ACHN (cell line): ENCODE measurements around the gene KCP.
A peak's percentile ranks its signal among the peaks of the same experiment; 100 is the strongest.

ENCODE experiments used
- DNase-seq: peaks from one replicate; pipeline ENCODE4 v3.0.0-alpha.2; 2015
- in situ Hi-C: cut with HindIII; loops from 2 replicates; pipeline ENCODE4 v1.10.0; 2017; ENCODE audit warnings: low sequenced_read_pairs, low pct_ligation_motif_present, low pct_unique_long_range_greater_than_20kb

Gene KCP

DNA sequence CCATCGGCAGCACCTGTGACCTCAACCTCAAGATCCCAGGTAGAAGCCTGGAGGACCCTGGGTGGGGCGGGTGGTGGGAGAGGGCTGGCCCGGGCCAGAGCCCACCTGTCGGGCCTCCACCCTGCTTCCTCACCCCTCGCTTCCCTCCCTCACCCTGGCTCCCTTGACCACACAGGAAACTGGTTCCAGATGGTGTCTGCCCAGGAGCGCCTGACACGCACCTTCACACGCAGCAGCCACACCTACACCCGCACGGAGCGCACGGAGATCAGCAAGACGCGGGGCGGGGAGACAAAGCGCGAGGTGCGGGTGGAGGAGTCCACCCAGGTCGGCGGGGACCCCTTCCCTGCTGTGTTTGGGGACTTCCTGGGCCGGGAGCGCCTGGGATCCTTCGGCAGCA lies 56.7 kb downstream of the KCP start:
- in situ Hi-C loops, result no loop called here

DNA sequence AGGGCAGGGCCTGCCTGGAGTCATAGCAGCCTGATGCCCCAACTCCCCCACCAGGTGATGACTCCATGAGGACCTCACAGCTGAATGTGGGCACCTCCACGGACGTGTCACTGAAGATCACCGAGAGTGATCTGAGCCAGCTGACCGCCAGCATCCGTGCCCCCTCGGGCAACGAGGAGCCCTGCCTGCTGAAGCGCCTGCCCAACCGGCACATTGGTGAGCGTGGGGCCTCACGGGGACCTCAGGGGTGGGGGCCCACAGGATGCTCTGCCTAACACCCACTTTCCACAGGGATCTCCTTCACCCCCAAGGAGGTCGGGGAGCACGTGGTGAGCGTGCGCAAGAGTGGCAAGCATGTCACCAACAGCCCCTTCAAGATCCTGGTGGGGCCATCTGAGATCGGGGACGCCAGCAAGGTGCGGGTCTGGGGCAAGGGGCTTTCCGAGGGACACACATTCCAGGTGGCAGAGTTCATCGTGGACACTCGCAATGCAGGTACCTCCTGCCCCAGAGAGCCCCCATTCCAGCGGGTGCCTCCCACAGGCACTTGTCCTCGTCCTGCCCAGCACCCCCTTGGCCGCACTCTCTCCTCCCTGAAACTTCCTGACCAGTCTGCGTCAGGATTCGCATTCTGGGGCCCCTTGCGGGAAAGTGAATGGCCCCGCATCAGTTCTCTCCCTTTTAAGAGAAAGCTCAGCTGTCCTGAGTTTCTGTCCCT lies 57.8 kb downstream of the KCP start:
- no peak for DNase-seq
- in situ Hi-C loops, result no loop called here

More for the DNA sequence above, 56.7 kb downstream of the KCP start:
- no peak for DNase-seq

DNA sequence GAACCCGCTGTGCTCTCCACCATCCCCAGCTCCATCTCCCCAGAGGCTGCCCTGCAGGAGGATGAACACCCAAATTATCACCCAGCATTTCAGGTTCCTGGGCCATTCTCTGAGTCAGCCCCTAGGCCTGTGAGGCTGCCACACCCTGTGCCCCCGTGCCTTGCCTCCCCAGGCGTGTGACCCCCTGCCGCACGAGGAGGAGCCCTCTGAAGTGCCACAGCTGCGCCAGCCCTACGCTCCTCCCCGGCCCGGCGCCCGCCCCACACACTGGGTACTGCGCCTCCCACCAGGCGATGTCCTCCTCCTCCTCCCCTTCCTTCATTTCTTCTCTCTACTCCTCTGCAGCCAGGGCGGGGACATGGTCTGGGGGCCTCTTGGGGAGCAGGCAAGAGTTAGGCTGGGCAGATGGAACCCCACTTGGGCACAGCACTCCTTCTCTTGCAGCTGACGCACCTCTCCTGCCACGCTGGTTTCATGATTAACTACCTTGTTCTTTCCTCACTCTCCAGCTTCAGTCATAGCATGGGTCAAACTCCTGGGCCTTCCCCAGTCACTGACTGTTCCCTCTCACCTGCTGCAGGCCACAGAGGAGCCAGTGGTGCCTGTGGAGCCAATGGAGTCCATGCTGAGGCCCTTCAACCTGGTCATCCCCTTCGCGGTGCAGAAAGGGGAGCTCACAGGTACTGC lies 60.6 kb downstream of the KCP start:
- in situ Hi-C loops, result no loop called here
- DNase-seq, result peak; percentile 78

DNA sequence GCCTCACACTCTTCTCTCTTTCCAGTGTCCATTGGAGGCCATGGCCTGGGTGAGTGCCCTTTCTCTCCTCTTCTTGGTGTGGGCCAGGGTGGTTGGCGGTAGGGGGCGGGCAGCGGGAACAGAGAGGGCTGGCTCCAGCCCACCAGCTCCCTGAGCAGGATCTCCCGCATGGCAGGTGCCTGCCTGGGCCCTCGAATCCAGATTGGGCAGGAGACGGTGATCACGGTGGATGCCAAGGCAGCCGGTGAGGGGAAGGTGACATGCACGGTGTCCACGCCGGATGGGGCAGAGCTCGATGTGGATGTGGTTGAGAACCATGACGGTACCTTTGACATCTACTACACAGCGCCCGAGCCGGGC lies 61.4 kb downstream of the KCP start:
- DNase-seq, result no peak
- in situ Hi-C loops, result no loop called here

DNA sequence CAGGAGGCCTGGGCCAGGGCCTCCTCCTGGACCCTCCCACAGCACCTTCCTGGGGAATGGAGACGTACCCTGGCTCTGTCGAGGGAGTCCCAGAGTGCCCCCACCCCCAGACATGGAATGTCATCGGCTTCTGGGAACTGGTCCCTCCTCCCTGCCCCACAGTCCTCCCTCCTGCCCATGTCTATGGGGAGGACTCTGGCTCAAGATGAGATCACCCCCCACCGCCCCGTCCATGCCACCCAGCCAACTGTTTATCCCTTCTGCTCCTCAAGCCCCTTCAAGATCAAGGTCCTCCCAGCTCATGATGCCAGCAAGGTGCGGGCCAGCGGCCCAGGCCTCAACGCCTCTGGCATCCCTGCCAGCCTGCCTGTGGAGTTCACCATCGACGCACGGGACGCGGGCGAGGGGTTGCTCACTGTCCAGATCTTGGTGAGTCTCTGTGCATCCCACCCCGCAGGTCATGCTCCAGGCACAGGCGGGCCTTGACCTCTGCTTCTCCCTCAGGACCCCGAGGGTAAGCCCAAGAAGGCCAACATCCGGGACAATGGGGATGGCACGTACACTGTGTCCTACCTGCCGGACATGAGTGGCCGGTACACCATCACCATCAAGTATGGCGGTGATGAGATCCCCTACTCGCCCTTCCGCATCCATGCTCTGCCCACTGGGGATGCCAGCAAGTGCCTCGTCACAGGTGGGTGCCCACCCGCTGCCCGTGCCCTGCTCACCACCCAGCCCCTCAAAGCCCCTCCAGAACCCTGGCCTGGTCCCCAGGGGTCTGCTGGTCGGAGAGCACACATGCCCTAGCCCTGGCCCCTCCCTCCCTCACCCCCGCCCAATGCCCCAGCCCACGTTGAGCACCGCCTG lies 62.0 kb downstream of the KCP start:
- no peak for DNase-seq
- in situ Hi-C loops, result no loop called here

DNA sequence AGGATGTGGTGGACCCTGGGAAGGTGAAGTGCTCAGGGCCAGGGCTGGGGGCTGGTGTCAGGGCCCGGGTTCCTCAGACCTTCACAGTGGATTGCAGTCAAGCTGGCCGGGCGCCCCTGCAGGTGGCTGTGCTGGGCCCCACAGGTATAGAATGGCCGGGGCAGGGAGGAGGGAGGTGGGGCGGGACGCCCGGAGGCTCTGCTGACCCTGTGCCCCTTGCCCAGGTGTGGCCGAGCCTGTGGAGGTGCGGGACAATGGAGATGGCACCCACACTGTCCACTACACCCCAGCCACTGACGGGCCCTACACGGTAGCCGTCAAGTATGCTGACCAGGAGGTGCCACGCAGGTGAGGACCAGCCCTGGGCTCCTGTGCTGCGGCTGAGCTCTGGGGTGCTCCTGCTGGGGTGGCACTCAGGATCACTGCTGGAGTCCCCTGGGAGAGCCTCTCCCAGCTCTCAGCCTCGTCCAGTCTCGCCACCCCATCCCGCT lies 62.7 kb downstream of the KCP start:
- in situ Hi-C loops, result no loop called here
- no peak for DNase-seq

DNA sequence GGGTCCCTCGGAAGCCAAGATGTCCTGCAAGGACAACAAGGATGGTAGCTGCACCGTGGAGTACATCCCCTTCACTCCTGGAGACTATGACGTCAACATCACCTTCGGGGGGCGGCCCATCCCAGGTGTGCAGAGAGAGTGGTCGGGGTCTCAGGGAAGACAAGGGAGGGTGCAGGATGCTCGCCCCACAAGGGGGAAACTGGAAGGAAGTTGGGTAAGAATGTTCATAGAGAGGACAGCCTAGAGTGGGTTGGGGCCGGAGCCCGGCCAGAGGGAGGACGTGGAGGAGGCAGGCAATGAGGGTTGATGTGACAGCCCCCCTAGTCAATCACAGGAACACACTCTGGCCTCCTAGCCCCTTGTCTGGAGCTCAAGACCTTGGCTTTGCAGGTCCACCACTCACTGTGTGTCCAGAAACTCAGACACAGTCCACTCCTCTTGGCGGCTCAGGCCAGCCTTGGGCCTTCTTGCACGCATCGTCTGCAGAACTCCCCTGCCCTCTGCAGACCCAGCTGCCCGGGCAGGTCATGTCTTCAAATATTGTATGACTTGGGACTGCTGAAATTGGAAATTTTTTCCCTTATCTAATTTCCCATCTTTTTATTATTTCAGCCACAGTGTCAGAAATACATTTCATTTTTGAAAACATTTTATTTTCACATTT lies 63.6 kb downstream of the KCP start:
- in situ Hi-C loops, result no loop called here
- no peak for DNase-seq

DNA sequence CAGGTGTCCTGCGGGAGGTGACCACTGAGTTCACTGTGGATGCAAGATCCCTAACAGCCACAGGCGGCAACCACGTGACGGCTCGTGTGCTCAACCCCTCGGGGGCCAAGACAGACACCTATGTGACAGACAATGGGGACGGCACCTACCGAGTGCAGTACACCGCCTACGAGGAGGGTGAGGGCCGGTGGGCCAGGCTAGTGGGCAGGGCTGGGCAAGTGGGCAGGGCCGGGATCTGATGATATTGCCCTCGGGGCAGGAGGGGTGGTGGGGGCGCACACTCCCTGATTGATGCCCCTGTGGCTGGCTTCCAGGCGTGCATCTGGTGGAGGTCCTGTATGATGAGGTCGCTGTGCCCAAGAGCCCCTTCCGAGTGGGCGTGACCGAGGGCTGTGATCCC lies 64.5 kb downstream of the KCP start:
- DNase-seq, result no peak
- in situ Hi-C loops, result no loop called here

DNA sequence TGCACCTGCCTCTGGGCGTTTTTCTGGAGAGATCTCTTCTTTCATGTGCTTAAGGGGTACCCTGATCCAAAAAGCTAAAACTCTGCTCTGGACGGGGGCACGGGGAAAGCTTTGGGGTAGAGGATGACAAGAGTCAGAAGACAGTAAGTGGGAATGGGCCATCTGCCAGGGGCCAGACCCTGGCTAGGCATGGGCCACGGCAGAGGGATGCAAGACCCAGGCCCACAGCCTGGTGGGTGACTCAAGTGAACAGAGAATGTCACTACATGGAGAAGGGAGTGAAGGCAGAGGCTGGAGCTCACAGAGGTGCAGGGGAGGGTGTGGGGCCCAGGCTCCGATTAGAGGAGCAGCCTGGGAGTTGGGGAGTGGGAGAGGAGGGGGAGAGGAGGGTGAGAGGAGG lies 65.0 kb downstream of the KCP start:
- DNase-seq, result no peak
- in situ Hi-C loops, result no loop called here

DNA sequence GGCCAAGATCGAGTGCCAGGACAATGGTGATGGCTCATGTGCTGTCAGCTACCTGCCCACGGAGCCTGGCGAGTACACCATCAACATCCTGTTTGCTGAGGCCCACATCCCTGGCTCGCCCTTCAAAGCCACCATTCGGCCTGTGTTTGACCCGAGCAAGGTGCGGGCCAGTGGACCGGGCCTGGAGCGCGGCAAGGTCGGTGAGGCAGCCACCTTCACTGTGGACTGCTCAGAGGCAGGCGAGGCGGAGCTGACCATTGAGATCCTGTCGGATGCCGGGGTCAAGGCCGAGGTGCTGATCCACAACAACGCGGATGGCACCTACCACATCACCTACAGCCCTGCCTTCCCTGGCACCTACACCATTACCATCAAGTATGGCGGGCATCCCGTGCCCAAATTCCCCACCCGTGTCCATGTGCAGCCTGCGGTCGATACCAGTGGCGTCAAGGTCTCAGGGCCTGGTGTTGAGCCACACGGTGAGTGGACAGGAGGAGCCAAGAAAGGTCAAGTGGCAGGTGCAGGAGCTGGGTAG lies 65.7 kb downstream of the KCP start:
- DNase-seq, result no peak
- in situ Hi-C loops, result no loop called here

DNA sequence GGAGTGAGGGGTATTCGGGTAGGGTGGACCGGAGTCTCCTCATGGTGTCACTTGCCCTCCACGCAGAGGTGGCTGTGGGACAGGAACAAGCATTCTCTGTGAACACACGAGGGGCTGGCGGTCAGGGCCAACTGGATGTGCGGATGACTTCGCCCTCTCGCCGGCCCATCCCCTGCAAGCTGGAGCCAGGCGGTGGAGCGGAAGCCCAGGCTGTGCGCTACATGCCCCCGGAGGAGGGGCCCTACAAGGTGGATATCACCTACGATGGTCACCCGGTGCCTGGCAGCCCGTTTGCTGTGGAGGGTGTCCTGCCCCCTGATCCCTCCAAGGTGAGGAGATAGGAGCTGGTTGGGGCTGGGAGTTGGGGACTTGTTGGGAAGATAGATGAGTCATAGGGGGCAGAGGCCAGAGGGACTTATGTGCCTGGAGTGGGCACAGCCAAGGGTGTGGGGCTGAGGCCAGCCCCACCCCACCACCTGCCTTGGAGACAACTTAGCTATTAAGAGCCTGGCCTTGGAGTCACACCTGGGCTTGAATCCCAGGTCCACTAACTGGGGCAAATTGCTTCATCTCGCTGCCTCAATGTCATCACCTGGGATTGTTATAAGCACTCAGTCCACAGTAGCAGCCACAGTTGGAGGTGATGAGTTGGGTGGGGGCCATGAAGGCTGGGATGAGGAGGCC lies 66.4 kb downstream of the KCP start:
- in situ Hi-C loops, result no loop called here
- no peak for DNase-seq

DNA sequence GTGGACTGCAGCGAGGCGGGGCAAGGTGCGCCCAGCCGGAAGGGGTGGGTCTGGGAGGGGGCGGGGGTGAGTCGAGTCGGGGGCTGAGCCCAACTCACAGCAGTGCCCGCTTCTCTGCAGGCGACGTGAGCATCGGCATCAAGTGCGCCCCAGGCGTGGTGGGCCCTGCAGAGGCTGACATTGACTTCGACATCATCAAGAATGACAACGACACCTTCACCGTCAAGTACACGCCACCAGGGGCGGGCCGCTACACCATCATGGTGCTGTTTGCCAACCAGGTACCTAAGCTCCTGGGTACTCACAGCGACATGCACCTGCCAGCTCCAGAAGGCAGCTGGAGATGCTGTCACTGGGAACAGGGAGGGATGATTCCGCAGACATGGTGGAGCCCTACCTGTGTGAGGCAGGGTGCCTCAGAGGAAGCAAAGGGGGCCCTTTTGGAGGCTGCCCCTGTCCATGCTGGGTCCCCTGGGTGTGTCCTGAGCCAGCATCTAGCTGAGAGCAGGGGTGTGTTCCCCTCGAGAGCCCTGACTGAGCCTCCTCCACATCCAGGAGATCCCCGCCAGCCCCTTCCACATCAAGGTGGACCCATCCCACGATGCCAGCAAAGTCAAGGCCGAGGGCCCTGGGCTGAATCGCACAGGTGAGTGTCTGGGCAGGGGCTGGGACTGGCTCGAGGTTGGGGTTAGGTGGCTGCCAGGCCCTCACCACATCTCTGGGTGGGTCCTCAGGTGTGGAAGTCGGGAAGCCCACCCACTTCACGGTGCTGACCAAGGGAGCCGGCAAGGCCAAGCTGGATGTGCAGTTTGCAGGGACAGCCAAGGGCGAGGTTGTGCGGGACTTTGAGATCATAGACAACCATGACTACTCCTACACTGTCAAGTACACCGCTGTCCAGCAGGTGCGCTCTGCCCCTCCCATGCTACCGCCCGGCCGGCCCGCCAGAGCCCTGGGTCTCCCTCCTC lies 67.6 kb downstream of the KCP start:
- in situ Hi-C loops, result no loop called here
- DNase-seq, result no peak

DNA sequence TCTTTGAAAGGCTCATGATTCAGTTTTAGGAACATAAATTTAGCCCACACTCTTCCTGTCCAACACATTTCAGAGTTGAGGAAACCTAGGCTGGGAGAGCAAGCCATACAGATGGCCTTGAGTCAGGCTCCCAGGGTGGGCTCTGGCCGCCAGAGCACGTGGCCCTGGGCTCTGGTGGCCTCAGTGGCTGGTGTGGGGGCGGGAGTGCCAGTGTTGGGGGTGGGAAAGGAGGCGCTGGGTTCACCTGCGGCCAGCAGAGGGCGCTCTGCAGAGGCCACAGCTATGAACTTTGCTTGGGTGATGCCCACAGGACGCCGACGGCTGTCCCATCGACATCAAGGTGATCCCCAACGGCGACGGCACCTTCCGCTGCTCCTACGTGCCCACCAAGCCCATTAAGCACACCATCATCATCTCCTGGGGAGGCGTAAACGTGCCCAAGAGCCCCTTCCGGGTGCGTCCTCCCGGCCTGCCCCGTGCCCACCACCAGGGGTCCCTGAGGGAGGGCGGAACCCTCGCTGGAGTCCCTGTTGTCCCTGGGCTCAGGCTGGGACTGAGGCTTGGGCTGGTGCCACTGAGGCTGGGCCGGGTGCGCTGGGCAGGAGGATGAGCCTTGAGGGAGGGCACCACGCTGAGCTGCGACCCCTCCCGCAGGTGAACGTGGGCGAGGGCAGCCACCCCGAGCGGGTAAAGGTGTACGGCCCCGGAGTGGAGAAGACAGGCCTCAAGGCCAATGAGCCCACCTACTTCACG lies 68.4 kb downstream of the KCP start:
- peak; percentile 55 for DNase-seq
- in situ Hi-C loops, result no loop called here

DNA sequence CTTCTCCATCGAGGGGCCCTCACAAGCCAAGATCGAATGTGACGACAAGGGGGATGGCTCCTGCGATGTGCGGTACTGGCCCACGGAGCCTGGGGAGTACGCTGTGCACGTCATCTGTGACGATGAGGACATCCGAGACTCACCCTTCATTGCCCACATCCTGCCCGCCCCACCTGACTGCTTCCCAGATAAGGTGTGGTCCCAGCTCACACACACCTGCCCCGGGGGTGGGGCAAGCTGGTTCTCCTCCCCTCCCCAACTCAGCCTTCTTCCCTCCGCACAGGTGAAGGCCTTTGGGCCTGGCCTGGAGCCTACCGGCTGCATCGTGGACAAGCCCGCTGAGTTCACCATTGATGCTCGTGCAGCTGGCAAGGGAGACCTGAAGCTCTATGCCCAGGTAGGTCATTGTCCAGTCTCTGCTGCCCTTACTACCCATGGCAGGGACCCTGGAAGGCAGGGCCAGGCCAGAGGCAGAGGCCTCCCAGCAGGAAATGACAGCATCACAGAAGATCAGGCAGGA lies 69.3 kb downstream of the KCP start:
- in situ Hi-C loops, result no loop called here
- DNase-seq, result no peak

DNA sequence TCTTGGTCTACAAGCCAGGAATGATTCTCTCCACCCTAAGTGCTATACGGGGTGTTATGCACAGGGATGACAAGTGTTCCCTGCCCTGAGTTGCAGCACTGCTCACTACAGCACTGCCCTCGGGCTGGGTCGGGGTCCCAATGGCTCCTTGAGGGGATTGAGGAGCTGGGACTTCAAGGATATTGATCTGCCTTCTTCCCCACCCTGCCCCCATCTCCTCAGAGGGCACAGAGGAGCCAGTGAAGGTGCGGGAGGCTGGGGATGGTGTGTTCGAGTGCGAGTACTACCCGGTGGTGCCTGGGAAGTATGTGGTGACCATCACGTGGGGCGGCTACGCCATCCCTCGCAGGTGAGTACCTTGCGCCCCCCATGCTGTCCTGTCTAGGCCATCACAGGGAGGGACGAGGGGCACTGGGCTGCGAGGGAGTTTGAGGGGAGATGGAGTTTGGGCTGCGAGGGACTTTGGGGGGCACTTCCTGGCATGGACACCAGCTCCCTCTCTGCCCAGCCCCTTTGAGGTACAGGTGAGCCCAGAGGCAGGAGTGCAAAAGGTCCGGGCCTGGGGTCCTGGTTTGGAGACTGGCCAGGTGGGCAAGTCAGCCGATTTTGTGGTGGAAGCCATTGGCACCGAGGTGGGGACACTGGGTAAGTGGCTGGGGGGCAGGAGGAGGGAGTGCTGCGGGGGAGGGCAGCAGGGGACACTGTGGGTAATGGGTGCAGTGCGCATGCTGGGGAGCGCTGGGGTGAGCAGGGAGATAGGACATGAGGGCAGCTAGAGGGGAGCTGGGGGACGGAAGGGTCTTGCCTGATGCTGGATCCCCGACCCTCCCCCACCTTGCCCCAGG lies 70.0 kb downstream of the KCP start:
- in situ Hi-C loops, result no loop called here
- no peak for DNase-seq
